ENCODE data around the gene RNF168. TPM values are rescaled to one million over a fixed set of nuclear protein-coding genes. Genes with fewer than 3 reads are reported as not detected.
"Not testable (repeated sequence)": the region's sequence is repeated elsewhere in the genome, so short reads cannot be mapped to it uniquely, and the experiment has no call there.

The RNF168 gene
- total and polyA plus RNA-seq, 12 donors: 6.4 to 32.8 (median 20.4) TPM

GRCh38 chr3:196463478-196463756, 40.2 kb downstream of the RNF168 start:
- TF ChIP-seq CTCF (IDR thresholded peaks at IDR 0.05): no peak
- intact Hi-C loops (cut with DNase I): no loop called here
- no peak overlapping the region for H3K4me3 ChIP-seq
- 98% methylated on average over 2 of the region's 2 CpGs for WGBS, 2 donors
- ATAC-seq (no peak), DNase-seq (no peak)
- no peaks in the 10 kb centered on the region for H3K9me3 ChIP-seq
- no peaks in the 10 kb centered on the region for H3K27me3 ChIP-seq
- no peak overlapping the region for H3K27ac ChIP-seq
- H3K4me1 ChIP-seq: no peaks in the 10 kb centered on the region
- H3K36me3 ChIP-seq: peaks cover 0 to 24% (median 0%) of the 10 kb centered on the region in 9 donors

GRCh38 chr3:196462680-196463477, 40.7 kb downstream of the RNF168 start:
- H3K9me3 ChIP-seq; H3K27ac ChIP-seq; H3K4me3 ChIP-seq; intact Hi-C loops (cut with DNase I); H3K27me3 ChIP-seq; ATAC-seq; H3K4me1 ChIP-seq; DNase-seq: not testable (repeated sequence)
- 97 to 98% methylated on average over 1 of the region's 1 CpG for WGBS, 2 donors
- peaks cover 0 to 21% (median 0%) of the 10 kb centered on the region in 9 donors for H3K36me3 ChIP-seq

- Histone ChIP-seq H3K27ac (no peak overlapping the region), H3K4me3 (no peak overlapping the region), H3K9me3 (no peaks in the 10 kb centered on the region), H3K27me3 (no peaks in the 10 kb centered on the region), H3K36me3 (peaks cover 0 to 3% (median 0%) of the 10 kb centered on the region in 9 donors), H3K4me1 (peaks cover 0 to 7% (median 0%) of the 10 kb centered on the region in 9 donors)
- intact Hi-C loops (cut with DNase I): no loop called here
- WGBS, 2 donors: 84 to 87% methylated on average over 4 of the region's 4 CpGs
- TF ChIP-seq CTCF (IDR thresholded peaks at IDR 0.05): no peak
- DNase-seq (no peak), ATAC-seq (no peak)
Measured at GRCh38 chr3:196458063-196458462, 45.5 kb downstream of the RNF168 start.

GRCh38 chr3:196457470-196457869, 46.1 kb downstream of the RNF168 start:
- H3K4me1 ChIP-seq; H3K9me3 ChIP-seq; DNase-seq; H3K27me3 ChIP-seq; H3K36me3 ChIP-seq; ATAC-seq; intact Hi-C loops (cut with DNase I); H3K4me3 ChIP-seq: not testable (repeated sequence)
- WGBS, 2 donors: 73 to 88% methylated on average over 7 of the region's 7 CpGs
- peak overlapping the region in 1 of 10 donors; percentile 20 for H3K27ac ChIP-seq

GRCh38 chr3:196454935-196455334, 48.6 kb downstream of the RNF168 start:
- no peaks in the 10 kb centered on the region for H3K27me3 ChIP-seq
- TF ChIP-seq CTCF (IDR thresholded peaks at IDR 0.05): no peak
- no peak overlapping the region for H3K4me3 ChIP-seq
- DNase-seq (no peak), ATAC-seq (peak in 3 of 8 donors; percentile 27 to 58 (median 56))
- intact Hi-C loops (cut with DNase I): no loop called here
- WGBS, 2 donors: 60 to 73% methylated on average over 6 of the region's 6 CpGs
- no peak overlapping the region for H3K27ac ChIP-seq
- H3K36me3 ChIP-seq: peaks cover 0 to 7% (median 0%) of the 10 kb centered on the region in 9 donors
- H3K9me3 ChIP-seq: no peaks in the 10 kb centered on the region
- H3K4me1 ChIP-seq: peaks cover 0 to 7% (median 0%) of the 10 kb centered on the region in 9 donors
